LNCAP (cell line): ENCODE measurements around the gene PEDS1.

Experiments used
- CTCF ChIP-seq: fragments of 450-650 bp; IDR thresholded peaks from 2 replicates; pipeline ENCODE4 v1.5.1; 2017; ENCODE audit warnings: mild to moderate bottlenecking

Gene PEDS1

GRCh38 chr20:50153500-50154377 is at the start of gene PEDS1:
PEDS1 (minus strand) TSS chr20:50153723; CDS start chr20:50153637, 86 bp downstream.
- no peak for TF ChIP-seq CTCF

GRCh38 chr20:50202677-50203076 is 49.2 kb upstream of the PEDS1 start:
- TF ChIP-seq CTCF: no peak

GRCh38 chr20:50200482-50201104 is 47.1 kb upstream of the PEDS1 start:
- TF ChIP-seq CTCF: no peak

GRCh38 chr20:50199703-50200102 is 46.2 kb upstream of the PEDS1 start:
- no peak for TF ChIP-seq CTCF

GRCh38 chr20:50198716-50199115 is 45.2 kb upstream of the PEDS1 start:
- TF ChIP-seq CTCF: no peak

- TF ChIP-seq CTCF: no peak
Observed at GRCh38 chr20:50198180-50198666, 44.7 kb upstream of the PEDS1 start.

GRCh38 chr20:50197463-50198179 is 44.1 kb upstream of the PEDS1 start:
- TF ChIP-seq CTCF: no peak
